Left lung (tissue), 10 donors: Measurements from ENCODE around the gene STK17B. TPM values are rescaled to one million over a fixed set of nuclear protein-coding genes. Genes with fewer than 3 reads are reported as not detected.
A peak's percentile ranks its signal among the peaks of the same experiment; 100 is the strongest.

Experiments
- ATAC-seq: fragments of 200-7000 bp; cut with Tn5 transposase; one replicate; pipeline ENCODE4 v1.9.1; 2020; ENCODE audit warnings: moderate library complexity
- DNase-seq, 4 donors: peaks; one replicate each; pipeline ENCODE4 v3.0.0-alpha.2; 2013 to 2020
- H3K27ac ChIP-seq, 2 donors: fragments of 200-600 bp; sonication (generic) in 1 of 2; one replicate each; pipeline versions ENCODE4 v1.5.0 to v1.8.0; 2020 to 2021
- H3K27me3 ChIP-seq, 2 donors: fragments of 200-600 bp; sonication (generic) in 1 of 2; one replicate each; pipeline versions ENCODE4 v1.5.0 to v1.8.0; 2020 to 2021
- H3K36me3 ChIP-seq, 2 donors: fragments of 200-600 bp; sonication (generic) in 1 of 2; one replicate each; pipeline versions ENCODE4 v1.5.0 to v1.8.0; 2020 to 2021
- H3K4me1 ChIP-seq, 2 donors: fragments of 200-600 bp; one replicate each; pipeline ENCODE4 v1.8.0; 2021
- H3K4me3 ChIP-seq, 2 donors: fragments of 200-600 bp; sonication (generic) in 1 of 2; one replicate each; pipeline versions ENCODE4 v1.5.0 to v1.8.0; 2020 to 2021; ENCODE audit warnings: mild to moderate bottlenecking in 1 of 2
- H3K9me3 ChIP-seq, 2 donors: fragments of 200-600 bp; sonication (generic) in 1 of 2; one replicate each; pipeline versions ENCODE4 v1.5.0 to v1.8.0; 2020 to 2021
- intact Hi-C, 2 donors: fragments of 100-400 bp; cut with DNase I; formaldehyde crosslinking; loops; one replicate each; pipeline versions ENCODE4 v1.11.2 to v1.14.2; 2022
- polyA plus RNA-seq, 6 donors: library from polyadenylated mRNA; unstranded; fragments of 120-200 nt; gene quantifications; one replicate each; pipeline ENCODE4 v1.2.1, GENCODE V29; 2013; ENCODE audit not compliant: insufficient read length in 6 of 6
- total RNA-seq, 2 donors: library from RNA; stranded (reverse); fragmentation: NEBNext Ultra II Directional; extraction: Animal tissue kit (Norgen Biotek cat#: 25700); gene quantifications; one replicate each; pipeline ENCODE4 v1.2.1, GENCODE V29; 2021
- TF ChIP-seq, protein P1 (sequence below), 2 donors: fragments of 200-600 bp; sonication (generic) in 1 of 2; IDR thresholded peaks; one replicate each; pipeline versions ENCODE4 v1.5.0 to v1.8.0; 2021; ENCODE audit warnings: antibody characterized with exemption in 2 of 2
- donor health status: DM: no; HTN: yes; CAD: no.
- donor health status: DM: no; HTN: no; CAD: no.

Gene STK17B
- total and polyA plus RNA-seq, 8 donors: 12.1 to 59.2 (median 15.4) TPM

DNA sequence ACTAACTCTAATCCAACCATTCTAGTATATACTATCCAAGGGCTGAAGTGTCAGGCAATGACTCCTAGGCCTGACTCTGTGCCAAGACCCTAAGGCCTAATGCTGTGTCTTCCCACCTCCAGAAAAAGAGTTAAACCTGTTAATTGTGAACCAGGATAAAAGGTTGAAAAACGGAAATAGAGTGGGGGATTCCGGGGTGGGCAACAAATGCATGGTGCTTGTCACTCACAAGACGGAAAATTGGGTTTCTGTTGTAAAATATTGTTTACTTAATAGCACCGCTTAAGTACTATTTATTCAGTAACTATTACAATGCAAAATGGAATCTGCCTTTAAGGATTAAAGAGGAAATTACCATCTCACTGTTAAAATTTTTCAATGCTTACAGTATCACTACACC, 3.2 kb downstream of the STK17B start:
- intact Hi-C loops: no loop called here
- Histone ChIP-seq H3K27me3 (no peaks in the 10 kb centered on the region), H3K27ac (peak overlapping the region; percentile 58 to 70), H3K4me1 (peaks cover 0 to 53% of the 10 kb centered on the region in 2 donors), H3K9me3 (no peaks in the 10 kb centered on the region), H3K4me3 (peak overlapping the region; percentile 86 to 87), H3K36me3 (no peaks in the 10 kb centered on the region)
- DNase-seq (no peak), ATAC-seq (no peak)
- TF ChIP-seq, protein P1, sequence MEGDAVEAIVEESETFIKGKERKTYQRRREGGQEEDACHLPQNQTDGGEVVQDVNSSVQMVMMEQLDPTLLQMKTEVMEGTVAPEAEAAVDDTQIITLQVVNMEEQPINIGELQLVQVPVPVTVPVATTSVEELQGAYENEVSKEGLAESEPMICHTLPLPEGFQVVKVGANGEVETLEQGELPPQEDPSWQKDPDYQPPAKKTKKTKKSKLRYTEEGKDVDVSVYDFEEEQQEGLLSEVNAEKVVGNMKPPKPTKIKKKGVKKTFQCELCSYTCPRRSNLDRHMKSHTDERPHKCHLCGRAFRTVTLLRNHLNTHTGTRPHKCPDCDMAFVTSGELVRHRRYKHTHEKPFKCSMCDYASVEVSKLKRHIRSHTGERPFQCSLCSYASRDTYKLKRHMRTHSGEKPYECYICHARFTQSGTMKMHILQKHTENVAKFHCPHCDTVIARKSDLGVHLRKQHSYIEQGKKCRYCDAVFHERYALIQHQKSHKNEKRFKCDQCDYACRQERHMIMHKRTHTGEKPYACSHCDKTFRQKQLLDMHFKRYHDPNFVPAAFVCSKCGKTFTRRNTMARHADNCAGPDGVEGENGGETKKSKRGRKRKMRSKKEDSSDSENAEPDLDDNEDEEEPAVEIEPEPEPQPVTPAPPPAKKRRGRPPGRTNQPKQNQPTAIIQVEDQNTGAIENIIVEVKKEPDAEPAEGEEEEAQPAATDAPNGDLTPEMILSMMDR (IDR thresholded peaks at IDR 0.05): no peak

DNA sequence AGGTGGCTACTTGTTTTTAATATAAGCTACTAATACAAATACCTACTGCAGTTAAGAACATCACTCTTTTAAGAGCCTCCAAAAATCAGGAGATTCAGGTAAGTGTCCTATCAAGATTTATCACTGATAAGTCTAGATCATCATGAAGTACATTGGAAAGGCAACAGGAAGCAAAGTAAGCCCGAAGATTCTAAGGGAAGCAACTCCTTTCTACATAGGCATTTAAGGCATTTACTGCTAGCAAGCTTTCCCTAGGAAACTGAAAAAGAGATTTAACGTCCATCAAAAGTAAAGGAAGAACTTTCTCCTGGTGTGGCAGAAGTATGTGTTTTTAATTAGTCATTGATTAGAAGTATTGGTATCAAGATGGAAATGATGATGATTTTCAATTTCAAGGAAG, 3.7 kb downstream of the STK17B start:
- ATAC-seq (no peak), DNase-seq (no peak)
- Histone ChIP-seq H3K4me3 (peak overlapping the region in 1 of 2 donors; percentile 87), H3K36me3 (peaks cover 0 to 3% of the 10 kb centered on the region in 2 donors), H3K27me3 (no peaks in the 10 kb centered on the region), H3K9me3 (no peaks in the 10 kb centered on the region), H3K4me1 (peaks cover 0 to 56% of the 10 kb centered on the region in 2 donors), H3K27ac (peak overlapping the region; percentile 58 to 70)
- intact Hi-C loops: no loop called here
- TF ChIP-seq, protein P1 (IDR thresholded peaks at IDR 0.05): no peak

DNA sequence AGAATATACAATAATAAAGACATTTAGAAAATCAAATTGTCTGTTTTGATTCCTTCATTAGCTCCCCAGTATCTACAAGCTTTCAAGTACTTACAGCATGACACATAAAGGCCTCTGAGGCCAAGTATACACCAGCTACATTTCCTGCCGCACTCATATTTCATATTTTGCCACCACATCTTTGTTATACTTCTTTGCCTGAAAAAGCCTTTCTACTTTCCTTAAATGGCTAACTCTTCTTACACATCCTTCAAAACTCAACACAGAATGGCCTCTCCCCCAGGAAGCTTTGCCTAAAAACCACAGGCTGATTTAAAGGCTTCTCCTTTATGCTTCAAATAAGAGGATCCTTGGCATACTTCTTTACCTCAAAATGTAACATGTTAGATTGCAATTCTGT, 4.5 kb downstream of the STK17B start:
- no peak for ATAC-seq

DNA sequence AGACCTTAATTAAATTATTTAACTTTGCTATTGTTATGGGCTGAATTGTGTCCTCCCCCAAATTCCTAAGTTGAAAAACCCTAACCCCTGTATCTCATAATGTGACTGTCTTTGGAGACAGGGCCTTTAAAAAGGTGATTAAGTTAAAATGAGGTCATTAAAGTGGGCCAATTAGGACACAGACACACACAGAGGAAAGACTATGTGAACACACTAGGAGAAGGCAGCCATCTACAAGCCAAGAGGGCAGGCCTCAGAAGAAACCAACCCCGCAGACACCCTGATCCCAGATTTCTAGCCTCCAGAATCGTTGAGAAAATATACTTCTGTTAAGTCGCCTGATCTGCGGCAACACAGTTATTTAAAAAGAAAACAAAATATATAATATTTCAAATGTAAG, 6.4 kb downstream of the STK17B start:
- no peaks in the 10 kb centered on the region for H3K27me3 ChIP-seq
- intact Hi-C loops: no loop called here
- no peak overlapping the region for H3K27ac ChIP-seq
- ATAC-seq (no peak), DNase-seq (no peak)
- peaks cover 0 to 15% of the 10 kb centered on the region in 2 donors for H3K36me3 ChIP-seq
- H3K9me3 ChIP-seq: no peaks in the 10 kb centered on the region
- peaks cover 0 to 74% of the 10 kb centered on the region in 2 donors for H3K4me1 ChIP-seq
- TF ChIP-seq, protein P1 (IDR thresholded peaks at IDR 0.05): no peak
- no peak overlapping the region for H3K4me3 ChIP-seq

More for the DNA sequence above, 4.5 kb downstream of the STK17B start:
- Histone ChIP-seq H3K27me3 (no peaks in the 10 kb centered on the region), H3K4me1 (peaks cover 0 to 57% of the 10 kb centered on the region in 2 donors), H3K27ac (peak overlapping the region; percentile 58 to 70), H3K4me3 (peak overlapping the region in 1 of 2 donors; percentile 87), H3K36me3 (peaks cover 0 to 11% of the 10 kb centered on the region in 2 donors), H3K9me3 (no peaks in the 10 kb centered on the region)
- peak in 1 of 4 donors; percentile 22 for DNase-seq
- intact Hi-C loops: no loop called here
- TF ChIP-seq, protein P1 (IDR thresholded peaks at IDR 0.05): no peak

DNA sequence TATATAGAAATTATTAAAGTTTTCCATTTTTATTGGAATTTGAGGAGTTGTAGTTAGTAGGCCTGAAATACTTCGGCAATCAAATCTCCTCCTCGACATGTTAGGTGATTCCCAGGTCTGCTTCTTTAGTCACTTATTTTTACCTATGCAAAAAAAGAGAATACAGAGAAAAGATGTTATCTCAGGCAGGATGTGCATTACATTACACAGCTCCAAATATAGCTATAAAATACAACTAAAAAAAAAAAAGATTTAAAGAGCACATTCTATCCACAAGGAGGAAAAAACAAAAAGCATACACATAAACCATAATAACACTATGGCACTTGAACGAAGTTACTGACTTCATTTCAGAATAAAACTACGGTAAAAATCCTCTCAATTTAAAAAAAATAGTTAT, 8.1 kb downstream of the STK17B start:
- Histone ChIP-seq H3K27me3 (no peaks in the 10 kb centered on the region), H3K4me3 (no peak overlapping the region), H3K36me3 (peaks cover 0 to 15% of the 10 kb centered on the region in 2 donors), H3K27ac (no peak overlapping the region), H3K4me1 (peaks cover 0 to 87% of the 10 kb centered on the region in 2 donors), H3K9me3 (no peaks in the 10 kb centered on the region)
- intact Hi-C loops: no loop called here
- no peak for ATAC-seq
- TF ChIP-seq, protein P1 (IDR thresholded peaks at IDR 0.05): no peak
- no peak for DNase-seq
